ENCODE data around the gene CPNE9.

Gene CPNE9

DNA sequence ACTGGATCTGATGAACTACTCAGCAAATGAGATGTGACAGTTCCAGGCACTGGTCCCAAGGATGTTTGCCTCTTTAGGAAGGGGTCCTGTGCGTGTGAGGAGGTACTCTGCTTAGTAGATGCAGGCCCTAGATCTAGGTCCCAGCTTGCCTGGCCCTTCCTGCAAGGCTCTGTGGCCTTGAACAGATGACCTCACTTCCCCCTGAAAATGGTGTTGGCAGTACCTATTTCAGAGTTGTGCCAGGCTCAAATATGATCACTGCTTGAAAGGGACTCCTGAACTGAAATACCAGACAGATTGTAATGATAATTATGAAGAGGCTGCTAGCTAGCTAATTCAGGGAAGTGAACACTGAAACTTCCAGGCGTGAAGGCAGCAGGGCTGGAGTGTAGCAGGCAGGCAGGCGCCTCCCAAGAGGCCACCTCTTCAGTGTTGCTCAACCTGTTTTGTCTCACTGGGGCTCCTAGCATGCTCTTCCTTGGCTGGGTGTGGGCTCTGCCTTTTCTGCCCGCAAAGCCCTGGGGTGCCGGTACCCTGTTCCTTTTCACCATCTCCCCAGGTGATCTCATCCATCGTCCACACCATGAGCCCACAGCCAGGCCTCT is 24.1 kb upstream of the CPNE9 start:
- TF ChIP-seq, protein P1, sequence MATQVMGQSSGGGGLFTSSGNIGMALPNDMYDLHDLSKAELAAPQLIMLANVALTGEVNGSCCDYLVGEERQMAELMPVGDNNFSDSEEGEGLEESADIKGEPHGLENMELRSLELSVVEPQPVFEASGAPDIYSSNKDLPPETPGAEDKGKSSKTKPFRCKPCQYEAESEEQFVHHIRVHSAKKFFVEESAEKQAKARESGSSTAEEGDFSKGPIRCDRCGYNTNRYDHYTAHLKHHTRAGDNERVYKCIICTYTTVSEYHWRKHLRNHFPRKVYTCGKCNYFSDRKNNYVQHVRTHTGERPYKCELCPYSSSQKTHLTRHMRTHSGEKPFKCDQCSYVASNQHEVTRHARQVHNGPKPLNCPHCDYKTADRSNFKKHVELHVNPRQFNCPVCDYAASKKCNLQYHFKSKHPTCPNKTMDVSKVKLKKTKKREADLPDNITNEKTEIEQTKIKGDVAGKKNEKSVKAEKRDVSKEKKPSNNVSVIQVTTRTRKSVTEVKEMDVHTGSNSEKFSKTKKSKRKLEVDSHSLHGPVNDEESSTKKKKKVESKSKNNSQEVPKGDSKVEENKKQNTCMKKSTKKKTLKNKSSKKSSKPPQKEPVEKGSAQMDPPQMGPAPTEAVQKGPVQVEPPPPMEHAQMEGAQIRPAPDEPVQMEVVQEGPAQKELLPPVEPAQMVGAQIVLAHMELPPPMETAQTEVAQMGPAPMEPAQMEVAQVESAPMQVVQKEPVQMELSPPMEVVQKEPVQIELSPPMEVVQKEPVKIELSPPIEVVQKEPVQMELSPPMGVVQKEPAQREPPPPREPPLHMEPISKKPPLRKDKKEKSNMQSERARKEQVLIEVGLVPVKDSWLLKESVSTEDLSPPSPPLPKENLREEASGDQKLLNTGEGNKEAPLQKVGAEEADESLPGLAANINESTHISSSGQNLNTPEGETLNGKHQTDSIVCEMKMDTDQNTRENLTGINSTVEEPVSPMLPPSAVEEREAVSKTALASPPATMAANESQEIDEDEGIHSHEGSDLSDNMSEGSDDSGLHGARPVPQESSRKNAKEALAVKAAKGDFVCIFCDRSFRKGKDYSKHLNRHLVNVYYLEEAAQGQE (IDR thresholded peaks at IDR 0.05; ENCODE audit: insufficient replicate concordance, low read depth), result no peak
- TF ChIP-seq, protein P2, sequence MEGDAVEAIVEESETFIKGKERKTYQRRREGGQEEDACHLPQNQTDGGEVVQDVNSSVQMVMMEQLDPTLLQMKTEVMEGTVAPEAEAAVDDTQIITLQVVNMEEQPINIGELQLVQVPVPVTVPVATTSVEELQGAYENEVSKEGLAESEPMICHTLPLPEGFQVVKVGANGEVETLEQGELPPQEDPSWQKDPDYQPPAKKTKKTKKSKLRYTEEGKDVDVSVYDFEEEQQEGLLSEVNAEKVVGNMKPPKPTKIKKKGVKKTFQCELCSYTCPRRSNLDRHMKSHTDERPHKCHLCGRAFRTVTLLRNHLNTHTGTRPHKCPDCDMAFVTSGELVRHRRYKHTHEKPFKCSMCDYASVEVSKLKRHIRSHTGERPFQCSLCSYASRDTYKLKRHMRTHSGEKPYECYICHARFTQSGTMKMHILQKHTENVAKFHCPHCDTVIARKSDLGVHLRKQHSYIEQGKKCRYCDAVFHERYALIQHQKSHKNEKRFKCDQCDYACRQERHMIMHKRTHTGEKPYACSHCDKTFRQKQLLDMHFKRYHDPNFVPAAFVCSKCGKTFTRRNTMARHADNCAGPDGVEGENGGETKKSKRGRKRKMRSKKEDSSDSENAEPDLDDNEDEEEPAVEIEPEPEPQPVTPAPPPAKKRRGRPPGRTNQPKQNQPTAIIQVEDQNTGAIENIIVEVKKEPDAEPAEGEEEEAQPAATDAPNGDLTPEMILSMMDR (IDR thresholded peaks at IDR 0.05; ENCODE audit: insufficient read depth, low read length), result no peak
- TF ChIP-seq SPI1 (IDR thresholded peaks at IDR 0.05; ENCODE audit: borderline replicate concordance, low read depth) (no peak), GABPA (IDR thresholded peaks at IDR 0.05; ENCODE audit: low read depth) (no peak), POLR2AphosphoS5 (IDR thresholded peaks at IDR 0.05; ENCODE audit: low read depth) (no peak)
- H3K27ac ChIP-seq (replicated peaks), result no peak overlapping the region
- no peaks in the 10 kb centered on the region for H3K27me3 ChIP-seq (ENCODE audit: insufficient read depth, poor library complexity, severe bottlenecking)
- DNase-seq (ENCODE audit: low read depth in 1 of 2, low spot score in 1 of 2), result no peak
- H3K4me3 ChIP-seq (replicated peaks; ENCODE audit: insufficient read depth, low read length), result no peak overlapping the region

DNA sequence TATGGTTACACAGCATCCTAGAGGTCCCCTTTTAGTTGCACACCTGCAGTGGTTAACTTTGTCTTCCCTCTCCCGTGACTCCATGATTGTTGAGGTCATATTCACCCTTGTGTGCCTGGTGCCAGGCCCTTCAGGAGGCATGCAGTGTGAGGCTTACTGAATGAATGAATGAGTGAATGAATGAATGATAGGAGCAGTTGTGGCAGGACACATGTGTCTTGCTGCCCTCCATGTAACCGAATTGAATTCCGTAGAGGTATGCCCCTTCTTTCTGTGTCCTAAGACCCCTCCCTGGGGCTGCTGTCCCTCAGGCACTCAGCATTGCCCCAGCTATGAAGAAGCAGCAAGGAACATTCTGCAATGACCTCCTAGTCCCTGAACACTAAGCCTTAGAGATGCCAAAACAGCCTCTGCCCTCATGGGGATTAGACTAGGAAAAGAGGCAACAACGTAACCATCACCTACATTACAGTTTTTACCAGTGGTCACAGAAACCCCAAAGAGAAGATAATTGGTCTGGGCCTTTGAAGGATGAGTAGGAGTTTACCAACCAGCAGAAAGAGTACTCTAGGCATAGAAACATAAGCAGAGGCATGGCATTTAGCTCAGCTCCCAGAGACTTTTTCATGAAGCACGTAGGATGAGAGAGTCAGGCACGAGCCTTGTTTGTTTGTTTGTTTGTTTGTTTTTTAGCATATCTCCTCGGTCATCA is 22.5 kb upstream of the CPNE9 start:
- Histone ChIP-seq H3K27ac (replicated peaks) (no peak overlapping the region), H3K27me3 (ENCODE audit: insufficient read depth, poor library complexity, severe bottlenecking) (no peaks in the 10 kb centered on the region), H3K4me3 (replicated peaks; ENCODE audit: insufficient read depth, low read length) (no peak overlapping the region)
- no peak for DNase-seq (ENCODE audit: low read depth in 1 of 2, low spot score in 1 of 2)
- TF ChIP-seq, protein P2 (IDR thresholded peaks at IDR 0.05; ENCODE audit: insufficient read depth, low read length), result no peak
- TF ChIP-seq POLR2AphosphoS5 (IDR thresholded peaks at IDR 0.05; ENCODE audit: low read depth) (no peak), GABPA (IDR thresholded peaks at IDR 0.05; ENCODE audit: low read depth) (no peak), SPI1 (IDR thresholded peaks at IDR 0.05; ENCODE audit: borderline replicate concordance, low read depth) (no peak)
- TF ChIP-seq, protein P1 (IDR thresholded peaks at IDR 0.05; ENCODE audit: insufficient replicate concordance, low read depth), result no peak

DNA sequence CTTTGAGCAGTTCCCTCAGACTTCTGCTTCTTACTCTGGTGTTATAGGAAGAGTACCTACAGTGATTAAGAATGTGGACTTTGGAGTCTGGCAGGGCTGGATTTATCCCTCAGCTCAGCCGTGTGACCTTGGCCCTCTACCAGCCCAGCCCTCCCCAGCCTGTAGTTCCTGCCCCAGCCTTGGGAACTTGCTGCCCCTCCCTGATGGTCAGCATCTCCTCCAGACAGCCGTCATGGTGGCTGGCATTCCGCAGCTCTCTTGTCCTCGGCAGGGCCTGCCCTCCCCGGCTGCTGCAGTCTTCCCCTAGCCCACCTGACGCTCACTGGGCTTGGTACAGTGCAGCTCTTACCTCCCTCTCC is 21.9 kb upstream of the CPNE9 start:
- TF ChIP-seq GABPA (IDR thresholded peaks at IDR 0.05; ENCODE audit: low read depth) (no peak), POLR2AphosphoS5 (IDR thresholded peaks at IDR 0.05; ENCODE audit: low read depth) (no peak), SPI1 (IDR thresholded peaks at IDR 0.05; ENCODE audit: borderline replicate concordance, low read depth) (no peak)
- TF ChIP-seq, protein P2 (IDR thresholded peaks at IDR 0.05; ENCODE audit: insufficient read depth, low read length), result no peak
- TF ChIP-seq, protein P1 (IDR thresholded peaks at IDR 0.05; ENCODE audit: insufficient replicate concordance, low read depth), result no peak
- no peaks in the 10 kb centered on the region for H3K27me3 ChIP-seq (ENCODE audit: insufficient read depth, poor library complexity, severe bottlenecking)

More for the DNA sequence above, 21.9 kb upstream of the CPNE9 start:
- Histone ChIP-seq H3K4me3 (replicated peaks; ENCODE audit: insufficient read depth, low read length) (no peak overlapping the region), H3K27ac (replicated peaks) (no peak overlapping the region)
- no peak for DNase-seq (ENCODE audit: low read depth in 1 of 2, low spot score in 1 of 2)
